NCI-H2227 (cell line): ENCODE data around the gene CENPX.

Source experiments
- DNase-seq: peaks from one replicate; lab custom pipeline; 2025; ENCODE audit not compliant: unreplicated experiment; lab: John Stamatoyannopoulos, UW

CENPX gene

GRCh38 chr17:82012640-82013295, 9.9 kb downstream of the CENPX start:
- DNase-seq, result peak; percentile 71

GRCh38 chr17:82012261-82012639, 10.4 kb downstream of the CENPX start:
- no peak for DNase-seq

DNA sequence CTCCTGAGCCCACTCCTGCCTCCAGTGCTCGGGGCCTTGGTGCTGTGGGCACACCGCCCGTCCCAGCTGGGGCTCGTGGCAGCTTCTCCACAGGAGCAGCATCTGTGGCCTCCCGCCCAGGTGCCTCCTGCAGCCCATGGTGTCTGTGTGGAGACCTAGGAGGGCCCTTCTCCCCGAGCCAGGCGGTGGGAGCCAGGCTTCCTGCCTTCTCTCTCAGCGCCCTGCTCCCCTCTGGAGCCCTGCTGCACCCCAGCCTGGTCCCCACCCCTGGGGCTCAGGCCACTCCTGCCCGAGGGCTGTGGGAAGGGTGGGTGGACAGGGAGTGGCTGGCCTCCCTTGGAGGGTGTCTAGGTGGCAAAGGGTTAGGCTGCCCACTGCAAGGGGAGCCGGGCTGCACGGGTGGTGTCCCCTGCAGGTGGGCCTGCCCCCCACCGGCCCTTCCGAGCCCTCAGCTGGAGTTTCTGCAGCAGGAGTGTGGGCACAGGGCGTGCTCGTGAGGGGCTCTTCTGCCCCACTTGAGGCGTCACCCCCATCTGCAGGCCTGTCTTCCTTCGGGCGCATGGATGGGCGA, 11.0 kb downstream of the CENPX start:
- DNase-seq, result no peak

GRCh38 chr17:82010575-82011525, 11.8 kb downstream of the CENPX start:
- no peak for DNase-seq

DNA sequence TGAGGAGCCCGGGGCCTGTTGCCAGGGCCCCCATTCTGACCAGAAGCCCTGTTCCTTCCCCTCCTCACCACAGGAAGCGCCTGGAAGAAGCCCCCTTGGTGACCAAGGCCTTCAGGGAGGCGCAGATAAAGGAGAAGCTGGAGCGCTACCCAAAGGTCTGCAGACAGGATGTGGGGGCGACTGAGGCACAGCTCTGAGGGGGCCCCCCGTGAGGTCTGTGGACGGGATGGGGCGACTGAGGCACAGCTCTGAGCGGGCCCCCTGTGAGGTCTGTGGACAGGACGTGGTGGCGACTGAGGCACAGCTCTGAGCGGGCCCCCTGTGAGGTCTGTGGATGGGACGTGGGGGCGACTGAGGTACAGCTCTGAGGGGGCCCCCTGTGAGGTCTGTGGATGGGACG, 13.3 kb downstream of the CENPX start:
- no peak for DNase-seq

GRCh38 chr17:82008941-82009405, 13.7 kb downstream of the CENPX start:
- no peak for DNase-seq

DNA sequence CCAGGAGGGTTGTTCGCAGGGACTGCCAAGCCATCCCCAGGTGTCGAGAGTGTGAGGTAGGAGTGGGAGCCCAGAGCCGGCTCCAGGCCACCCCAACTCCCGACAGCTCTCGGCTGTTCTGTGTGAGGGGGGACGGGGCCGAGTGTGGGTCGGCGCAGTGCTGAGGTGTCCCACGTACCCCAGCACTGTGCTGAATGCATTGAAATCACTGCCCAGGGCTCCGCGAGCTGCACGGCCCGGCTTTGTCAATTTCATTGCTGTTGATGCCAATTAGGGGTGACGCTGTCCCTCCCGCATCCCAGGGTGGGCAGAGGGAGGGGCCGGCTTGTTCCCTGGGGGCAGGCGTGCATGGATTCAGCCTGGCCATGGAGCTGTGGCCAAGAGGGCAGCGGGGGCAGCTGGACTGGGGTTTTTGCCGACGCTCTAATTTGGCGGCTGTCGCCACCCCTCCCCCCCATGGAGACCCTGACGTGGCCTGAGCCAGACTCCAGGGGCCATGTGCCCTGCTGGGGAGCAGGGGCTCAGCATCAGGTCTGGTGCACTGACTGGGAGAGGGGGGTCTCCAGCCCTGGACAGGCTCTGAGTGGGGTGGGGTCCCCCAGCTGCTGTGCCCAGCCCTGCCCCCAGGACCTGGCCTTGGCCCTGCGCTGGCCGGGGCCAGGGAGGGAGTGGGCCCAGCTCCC, 14.3 kb downstream of the CENPX start:
- DNase-seq, result no peak

- no peak for DNase-seq
Measured at GRCh38 chr17:82007495-82008257, 15.0 kb downstream of the CENPX start.

DNA sequence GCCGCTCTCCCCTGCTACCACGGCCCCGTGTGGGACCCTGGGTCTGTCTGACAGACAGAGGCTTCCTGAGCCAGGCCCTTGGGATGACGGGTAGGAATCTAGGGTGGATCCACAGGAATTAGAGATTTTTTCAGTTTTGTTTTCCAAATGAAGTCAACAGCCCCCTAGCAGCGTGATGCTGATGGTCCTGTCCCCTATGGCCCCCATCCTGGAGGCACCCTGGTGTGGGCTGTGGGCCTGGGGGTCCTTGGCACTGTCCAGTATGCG, 15.5 kb downstream of the CENPX start:
- DNase-seq, result no peak

- DNase-seq, result no peak
Measured at GRCh38 chr17:82006468-82007227, 16.0 kb downstream of the CENPX start.

DNA sequence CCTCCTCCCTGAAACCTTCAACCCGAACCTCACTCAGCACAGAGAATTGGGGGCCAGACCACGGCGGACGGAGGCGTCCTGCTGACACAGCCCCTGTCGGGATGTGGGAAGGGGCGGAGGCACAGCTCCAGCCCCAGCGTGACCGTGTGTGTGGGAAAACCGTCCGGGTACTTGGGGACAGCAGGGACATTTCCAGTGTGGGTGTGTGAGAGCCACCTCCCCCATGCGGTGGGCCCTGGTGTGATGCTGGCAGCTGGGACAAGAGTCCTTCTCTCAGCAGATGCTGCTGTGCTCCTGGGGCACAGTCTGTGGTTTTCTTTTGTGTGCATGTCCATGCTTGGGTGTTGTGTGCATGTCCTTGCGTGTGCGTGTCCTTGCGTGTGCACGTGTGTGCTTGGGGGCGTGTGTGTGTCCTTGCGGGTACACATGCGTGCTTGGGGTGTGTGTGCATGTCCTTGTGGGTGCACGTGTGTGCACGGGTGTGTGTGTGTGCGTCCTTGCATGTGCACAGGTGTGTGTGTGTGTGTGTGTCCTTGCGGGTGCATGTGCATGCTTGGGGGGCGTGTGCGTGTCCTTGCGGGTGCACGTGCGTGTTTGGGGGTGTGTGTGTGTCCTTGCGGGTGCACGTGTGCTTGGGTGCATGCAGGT, 16.9 kb downstream of the CENPX start:
- no peak for DNase-seq

- no peak for DNase-seq
Measured at GRCh38 chr17:82004517-82005455, 17.9 kb downstream of the CENPX start.

DNA sequence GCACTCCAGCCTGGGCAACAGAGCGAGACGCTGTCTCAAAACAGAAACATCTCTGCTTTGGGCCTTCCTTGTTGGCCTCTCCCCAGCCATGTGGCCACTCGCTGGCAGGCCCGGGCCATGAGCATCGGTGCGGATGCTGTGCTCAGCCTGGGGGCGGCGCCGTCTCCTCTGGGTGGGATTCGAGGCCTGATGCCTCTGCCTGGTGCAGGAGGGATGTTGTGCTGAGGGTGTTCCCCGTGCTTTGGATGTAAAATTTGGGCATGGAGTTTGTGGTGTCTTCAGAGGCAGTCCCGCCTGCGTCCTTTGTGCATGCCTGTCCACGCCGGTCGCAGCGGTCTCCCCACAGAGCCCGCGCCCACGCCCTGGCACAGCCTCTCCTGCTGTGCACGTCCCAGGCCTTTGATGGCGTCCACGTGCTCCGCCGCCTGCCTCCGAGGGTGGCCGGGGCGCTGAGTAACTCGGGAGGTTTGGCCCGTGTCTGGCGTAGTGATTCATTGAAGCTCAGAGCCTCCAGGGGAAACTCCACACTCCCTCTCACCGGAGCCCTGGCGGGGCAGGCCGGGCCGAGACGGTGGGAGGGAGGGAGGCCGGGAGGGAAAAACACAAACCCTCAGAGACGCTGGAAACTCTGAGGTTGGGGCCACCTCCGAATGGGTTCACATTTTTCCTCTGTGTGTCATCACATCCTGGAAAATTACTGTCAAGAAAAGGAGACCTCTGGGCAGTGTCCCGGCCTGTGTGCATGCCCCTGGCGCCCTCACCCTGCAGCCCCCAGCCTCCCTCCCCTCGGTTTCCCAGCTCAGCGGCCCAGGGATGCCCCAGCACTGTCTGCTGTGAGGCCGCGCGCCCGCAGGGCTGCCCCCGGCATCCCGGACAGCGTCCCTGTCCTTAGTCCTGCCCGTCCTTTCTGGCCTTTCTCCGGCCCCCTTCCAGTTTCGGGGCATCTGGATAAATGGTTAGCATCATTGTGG, 19.0 kb downstream of the CENPX start:
- no peak for DNase-seq

GRCh38 chr17:82001571-82002056, 21.1 kb downstream of the CENPX start:
- DNase-seq, result no peak

- DNase-seq, result no peak
Measured at GRCh38 chr17:82000803-82001570, 21.7 kb downstream of the CENPX start.

- no peak for DNase-seq
Measured at GRCh38 chr17:81999976-82000802, 22.5 kb downstream of the CENPX start.
